ENCODE measurements around the gene PLEKHA4.

Gene PLEKHA4

DNA sequence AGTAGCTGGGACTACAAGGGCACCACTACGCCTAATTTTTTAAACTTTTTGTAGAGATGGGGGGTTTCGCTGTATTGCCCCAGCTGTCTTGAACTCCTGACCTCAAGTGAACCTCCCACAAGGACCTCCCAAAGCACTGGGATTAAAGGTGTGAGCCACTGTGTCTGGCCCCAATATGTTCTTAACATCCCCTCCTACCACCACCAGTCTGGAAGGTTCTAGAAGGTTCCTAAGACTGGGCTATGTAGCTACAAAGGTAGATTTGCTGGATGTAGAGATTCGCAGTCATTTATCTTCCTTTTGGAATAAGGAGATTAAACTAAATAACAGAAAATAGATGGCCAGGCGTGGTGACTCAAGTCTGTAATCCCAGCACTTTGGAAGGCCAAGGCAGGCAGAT, 37.5 kb downstream of the PLEKHA4 start:
- no peak for FAIRE-seq
- no peak for DNase-seq (ENCODE audit: low spot score)

DNA sequence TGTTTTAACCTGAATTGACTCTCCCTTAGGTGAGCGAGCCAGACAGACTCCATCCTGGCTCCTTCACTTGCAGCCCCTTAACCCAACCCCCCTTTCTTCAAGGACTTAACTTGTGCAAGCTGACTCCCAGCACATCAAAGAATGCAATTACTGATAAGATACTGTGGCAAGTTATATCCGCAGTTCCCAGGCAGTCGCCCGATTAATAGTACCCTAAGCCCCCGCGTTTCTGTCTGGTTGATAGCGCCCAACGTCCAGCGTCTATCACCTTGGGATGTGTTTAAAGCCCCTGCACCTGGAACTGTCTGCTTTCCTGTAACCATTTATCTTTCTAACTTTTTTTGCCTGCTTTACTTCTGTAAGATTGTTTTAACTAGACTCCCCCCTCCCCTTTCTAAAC, 38.3 kb downstream of the PLEKHA4 start:
- DNase-seq (ENCODE audit: low spot score): no peak
- FAIRE-seq: no peak

DNA sequence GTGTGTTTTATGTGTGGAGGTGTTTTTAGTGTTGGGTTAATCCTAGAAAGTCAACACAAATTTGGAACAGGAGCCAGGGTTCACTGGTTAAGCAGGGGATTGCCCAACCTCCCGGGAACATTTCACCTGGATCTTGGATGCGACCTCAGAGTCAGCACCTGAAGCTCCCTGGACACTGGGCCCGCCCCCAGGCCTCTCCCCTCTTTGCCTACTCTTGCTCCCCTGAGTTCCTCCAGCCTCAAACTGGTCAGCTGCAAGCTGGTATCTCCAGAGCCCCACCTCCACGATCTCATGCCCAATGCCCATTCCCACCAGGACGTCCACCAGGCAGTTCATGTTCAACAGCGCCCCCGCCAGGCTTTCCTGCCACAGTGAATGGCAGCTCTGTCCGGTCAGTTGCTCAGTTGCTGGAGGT, 41.8 kb downstream of the PLEKHA4 start:
- FAIRE-seq (no peak), DNase-seq (ENCODE audit: low spot score) (no peak)

DNA sequence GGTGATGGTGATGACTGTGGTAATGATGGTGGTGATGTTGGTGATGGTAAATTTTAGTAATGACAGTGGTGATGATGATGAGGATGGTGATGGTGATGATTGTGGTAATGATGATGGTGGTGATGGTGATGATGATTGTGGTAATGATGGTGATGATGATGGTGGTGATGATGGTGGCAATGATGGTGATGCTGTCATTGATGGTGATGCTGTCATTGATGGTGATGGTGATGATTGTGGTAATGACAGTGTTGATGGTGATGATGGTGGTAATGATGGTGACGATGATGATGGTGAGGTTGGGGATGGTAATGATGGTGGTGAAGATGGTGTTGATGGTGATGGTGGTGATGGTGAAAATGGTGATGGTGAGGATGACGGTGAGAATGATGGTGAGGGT, 45.9 kb downstream of the PLEKHA4 start:
- no peak for FAIRE-seq
- no peak for DNase-seq (ENCODE audit: low spot score)

DNA sequence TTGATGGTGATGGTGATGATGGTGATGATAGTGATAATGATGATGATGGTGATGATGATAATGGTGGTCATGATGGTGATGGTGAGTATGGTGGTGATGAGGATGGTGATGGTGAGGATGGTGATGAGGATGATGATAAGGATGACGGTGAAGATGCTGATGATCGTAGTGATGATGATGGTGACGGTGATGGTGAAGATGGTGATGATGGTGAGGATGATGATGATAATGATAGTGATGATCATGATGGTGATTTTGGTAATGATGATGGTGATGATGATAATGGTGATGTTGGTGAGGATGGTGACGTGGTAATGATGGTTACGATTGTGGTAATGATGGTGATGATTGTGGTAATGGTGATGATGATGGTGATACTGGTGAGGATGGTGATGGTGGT, 46.8 kb downstream of the PLEKHA4 start:
- no peak for DNase-seq (ENCODE audit: low spot score)
- FAIRE-seq: no peak

DNA sequence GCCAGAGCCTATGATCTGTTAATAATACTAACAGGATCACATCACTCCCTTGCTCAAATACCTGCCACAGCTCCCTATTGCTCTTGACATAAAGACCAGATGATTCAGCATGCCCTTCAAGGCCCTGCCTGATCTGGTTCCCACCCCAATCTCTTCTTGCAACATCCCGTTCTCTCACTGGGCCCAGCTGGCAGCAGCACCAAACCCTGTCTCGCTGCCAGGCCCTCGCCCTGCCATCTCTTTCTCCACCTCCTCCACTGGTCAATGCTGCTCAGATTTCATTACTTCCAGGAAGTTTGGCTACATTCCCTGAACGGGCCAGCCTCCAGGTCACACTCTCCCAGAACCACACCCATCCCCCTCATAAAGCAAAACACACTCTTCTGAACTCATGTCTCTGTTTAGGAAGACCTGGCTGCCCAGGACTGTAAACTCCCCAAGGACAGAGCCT, 49.0 kb downstream of the PLEKHA4 start:
- DNase-seq (ENCODE audit: low spot score) (no peak), FAIRE-seq (no peak)

DNA sequence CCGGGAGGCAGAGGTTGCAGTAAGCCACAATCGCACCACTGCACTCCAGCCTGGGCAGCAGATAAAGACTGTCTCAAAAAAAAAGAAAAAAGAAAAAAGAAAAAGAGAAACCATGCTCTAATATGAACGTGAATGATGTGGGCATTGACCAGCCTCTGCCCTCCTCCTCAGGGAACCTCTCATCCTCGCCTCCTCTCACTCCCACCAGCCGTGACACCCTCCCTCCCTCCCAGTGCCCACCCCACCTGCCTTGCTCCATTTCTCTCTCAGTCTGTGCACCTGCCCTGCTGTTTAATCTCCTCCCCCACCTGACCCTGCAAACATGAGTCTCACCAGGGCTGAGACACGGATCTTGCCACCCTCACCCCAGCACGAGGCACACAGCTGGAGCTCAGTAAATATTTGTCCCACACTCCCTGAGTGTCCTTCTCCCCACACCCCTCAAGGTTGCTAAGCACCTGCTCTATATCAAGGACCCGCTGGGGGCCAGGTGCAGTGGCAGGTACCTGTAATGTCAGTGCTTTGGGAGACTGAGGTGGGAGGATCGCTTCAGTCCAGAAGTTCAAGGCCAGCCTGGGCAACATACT, 50.1 kb downstream of the PLEKHA4 start:
- FAIRE-seq (no peak), DNase-seq (ENCODE audit: low spot score) (no peak)

DNA sequence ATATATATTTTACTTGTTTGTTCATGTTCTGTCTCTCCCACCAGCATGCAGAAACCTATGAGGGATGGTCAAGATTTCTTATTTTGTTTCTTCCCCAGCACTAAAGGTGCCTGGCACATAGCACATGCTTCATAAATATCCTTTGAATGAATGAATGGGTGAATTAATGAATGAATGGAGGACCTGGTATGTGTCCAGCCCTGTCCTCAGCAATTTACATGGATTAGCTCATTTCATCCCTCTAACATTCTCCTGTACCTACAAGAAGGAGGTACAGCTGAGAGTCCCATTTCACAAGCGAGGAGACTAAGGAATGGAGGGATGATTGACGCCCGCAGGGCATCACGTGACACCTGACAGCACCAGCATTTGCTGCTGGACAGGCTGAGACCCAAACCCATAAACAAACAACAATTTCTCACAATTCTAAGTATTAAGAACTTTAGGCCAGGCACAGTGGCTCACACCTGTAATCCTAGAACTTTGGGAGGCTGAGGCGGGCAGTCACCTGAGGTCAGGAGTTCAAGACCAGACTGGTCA, 50.8 kb downstream of the PLEKHA4 start:
- no peak for FAIRE-seq
- no peak for DNase-seq (ENCODE audit: low spot score)

DNA sequence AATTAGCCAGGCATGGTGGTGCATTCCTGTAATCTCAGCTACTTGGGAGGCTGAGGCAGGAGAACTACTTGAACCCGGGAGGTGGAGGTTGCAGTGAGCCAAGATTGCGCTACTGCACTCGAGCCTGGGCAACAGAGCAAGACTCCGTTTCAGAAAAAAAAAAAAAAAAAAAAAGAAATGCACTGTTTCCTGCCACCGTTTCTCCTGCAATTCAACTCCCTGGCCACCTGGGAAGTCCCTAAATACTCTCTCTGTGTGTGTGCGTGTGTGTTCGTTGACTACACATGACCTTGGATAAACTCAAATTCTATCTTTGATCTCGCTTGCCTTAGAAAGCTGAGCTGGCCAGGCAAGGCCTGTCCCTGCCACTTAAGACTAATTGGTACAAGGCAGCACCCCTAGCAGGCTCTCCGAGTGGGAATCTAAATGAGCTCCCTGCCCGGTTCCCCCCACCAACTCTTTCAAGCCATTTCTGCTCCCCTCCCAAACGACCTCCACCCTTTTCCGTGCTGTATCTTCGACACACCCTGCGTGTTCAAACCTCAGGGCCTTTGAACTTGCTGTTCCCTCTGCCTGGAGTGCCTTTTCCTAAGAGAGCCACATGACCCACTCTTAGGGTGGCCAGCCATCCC, 52.4 kb downstream of the PLEKHA4 start:
- DNase-seq (ENCODE audit: low spot score) (no peak), FAIRE-seq (no peak)

DNA sequence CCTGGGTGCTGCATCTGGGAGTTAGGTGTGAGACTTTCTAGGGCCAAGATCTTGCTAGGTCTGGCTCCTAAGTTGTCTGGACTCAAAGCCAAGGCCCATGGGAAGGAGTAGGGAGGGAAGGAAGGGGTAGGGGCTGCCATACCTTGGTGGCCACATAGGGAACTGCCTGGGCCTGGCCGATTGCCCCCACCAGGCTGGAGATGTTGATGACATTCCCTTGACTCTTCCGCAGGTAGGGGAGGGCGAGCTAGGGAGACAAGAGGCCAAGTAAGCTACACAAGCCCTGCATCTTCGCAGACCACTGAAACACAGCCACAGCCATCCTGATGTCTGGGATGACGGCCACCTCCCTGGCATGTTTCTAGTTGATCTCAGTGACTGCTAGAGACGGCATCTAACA, 53.5 kb downstream of the PLEKHA4 start:
- DNase-seq (ENCODE audit: low spot score) (no peak), FAIRE-seq (no peak)

DNA sequence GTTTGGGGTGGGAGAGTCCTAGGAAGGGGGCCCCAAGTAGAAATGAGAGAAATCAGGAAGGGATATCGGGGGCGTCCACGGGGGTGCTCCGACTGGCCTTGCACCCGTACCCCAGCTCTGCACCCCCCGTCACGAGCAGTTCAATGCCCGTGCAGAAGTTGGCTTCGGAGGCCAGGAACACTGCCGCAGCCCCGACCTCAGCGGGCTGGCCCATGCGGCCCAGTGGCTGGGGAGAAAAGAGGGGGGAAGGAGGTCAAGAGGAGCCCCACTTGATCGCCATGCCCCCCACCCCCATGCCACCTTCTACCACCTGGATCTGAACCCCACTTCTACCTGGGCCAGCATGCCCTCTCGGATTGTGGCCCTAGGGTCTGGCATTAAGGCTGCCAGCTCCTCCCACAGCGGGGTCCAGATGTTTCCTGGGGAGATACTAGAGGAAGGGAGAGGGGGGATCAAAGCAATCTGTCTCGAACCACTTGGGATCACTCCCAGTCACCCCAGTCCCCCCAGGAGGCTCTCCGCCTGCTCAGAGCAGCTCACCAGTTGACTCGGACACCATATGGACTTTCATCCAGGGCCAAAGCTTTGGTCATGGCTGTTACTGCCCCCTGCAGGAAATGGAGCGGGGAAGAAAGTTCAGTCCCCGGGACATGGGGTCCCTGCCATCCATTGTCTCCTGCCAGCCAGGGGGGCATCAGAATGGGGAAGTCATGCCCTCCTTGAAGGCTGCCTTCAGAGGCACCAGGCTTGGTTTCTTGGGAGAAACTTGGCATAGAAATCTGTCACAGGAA, 55.1 kb downstream of the PLEKHA4 start:
- FAIRE-seq: no peak
- DNase-seq (ENCODE audit: low spot score): no peak

DNA sequence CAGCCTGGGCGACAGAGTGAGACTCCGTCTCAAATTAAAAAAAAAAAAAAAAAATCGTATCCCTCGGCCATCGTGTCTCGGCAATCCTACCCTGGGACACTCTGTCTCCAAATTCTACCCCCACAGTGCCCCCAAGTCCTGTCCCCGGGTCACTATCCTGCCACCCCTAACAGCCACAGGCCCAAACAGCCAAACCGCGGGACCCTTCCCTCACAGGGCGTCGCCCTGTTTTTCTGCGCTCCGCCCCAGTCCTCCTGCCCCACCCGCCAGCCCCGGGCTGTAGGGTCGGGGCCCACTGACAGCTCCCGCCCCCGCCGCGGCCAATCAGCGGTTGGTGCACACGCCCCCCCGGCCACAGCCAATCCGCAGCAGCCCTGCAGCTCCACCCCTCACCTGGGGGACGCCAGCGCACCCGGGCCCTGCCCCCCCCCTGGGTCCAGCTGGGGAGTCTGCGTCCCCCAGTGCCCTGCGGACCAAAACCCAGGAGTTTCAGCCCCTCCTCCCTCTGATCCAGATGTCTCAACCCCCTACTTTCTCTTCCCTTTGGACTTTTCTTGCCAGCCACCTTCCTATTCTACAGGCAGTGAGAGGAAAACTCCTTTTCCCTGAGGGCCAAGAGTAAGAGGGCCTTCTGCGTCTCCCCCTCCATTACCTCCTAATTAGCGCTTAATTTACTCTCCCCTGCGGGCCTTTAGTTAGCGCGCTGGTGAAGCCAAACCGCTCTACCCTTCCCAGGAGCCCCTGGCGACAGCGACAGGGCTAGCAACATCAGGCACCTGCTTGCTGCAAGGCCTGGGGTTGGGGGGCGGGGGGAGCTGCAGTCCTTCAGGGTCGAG, 56.1 kb downstream of the PLEKHA4 start:
- FAIRE-seq: no peak
- DNase-seq (ENCODE audit: low spot score): no peak

DNA sequence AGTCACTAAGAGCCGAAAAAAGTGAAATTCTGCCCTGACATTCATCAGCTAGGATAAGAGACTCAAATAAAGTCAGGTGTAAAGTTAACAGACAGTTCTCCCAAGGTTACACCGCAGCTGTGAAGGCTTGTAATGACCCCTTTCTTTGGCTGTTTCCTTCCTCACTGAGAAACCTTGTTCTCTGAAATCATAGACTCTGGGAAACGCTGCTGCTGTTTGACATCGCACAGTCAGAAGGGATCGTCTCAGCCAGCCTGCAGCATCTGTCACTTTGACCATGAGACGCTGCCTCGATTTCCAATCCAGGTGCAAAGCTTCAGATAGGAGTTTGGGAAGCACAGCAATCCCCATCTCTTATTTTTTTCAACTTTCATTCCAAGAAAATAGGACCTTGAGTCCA, 58.3 kb downstream of the PLEKHA4 start:
- no peak for DNase-seq (ENCODE audit: low spot score)
- no peak for FAIRE-seq

DNA sequence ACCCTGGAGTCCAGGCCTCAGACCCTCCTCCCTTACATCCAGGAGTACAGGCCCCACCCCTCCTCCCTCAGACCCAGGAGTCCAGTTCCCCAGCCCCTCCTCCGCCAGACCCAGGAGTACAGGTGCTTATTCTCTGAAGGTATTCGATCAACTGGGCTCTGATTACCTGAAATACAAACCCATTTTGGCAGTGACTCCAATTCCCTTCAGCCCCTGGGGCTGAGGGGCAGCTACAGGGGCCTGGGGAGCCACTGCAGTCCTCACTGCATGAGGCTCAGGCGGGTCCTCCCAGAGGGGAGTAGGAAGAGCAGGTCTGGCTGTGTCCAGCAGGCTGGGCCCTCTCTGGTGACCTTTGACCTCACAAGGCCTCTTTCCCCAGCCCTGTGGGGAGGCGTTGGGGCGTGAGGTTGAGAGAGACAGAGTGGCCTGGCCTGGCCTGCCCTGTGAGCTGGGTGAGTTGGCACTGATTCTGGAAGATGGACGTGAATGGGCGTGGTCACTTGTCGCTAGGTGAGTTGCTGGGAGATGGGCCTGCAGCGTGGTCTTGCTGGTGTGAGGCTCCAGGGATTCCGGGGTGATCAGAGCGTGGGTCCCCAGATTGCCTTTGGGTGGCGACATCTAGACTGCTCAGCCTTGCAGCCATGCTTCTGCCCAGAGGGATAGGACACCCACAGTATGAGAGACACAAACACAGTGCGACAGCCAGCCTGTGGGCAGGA, 60.7 kb downstream of the PLEKHA4 start:
- no peak for DNase-seq (ENCODE audit: low spot score)
- no peak for FAIRE-seq

DNA sequence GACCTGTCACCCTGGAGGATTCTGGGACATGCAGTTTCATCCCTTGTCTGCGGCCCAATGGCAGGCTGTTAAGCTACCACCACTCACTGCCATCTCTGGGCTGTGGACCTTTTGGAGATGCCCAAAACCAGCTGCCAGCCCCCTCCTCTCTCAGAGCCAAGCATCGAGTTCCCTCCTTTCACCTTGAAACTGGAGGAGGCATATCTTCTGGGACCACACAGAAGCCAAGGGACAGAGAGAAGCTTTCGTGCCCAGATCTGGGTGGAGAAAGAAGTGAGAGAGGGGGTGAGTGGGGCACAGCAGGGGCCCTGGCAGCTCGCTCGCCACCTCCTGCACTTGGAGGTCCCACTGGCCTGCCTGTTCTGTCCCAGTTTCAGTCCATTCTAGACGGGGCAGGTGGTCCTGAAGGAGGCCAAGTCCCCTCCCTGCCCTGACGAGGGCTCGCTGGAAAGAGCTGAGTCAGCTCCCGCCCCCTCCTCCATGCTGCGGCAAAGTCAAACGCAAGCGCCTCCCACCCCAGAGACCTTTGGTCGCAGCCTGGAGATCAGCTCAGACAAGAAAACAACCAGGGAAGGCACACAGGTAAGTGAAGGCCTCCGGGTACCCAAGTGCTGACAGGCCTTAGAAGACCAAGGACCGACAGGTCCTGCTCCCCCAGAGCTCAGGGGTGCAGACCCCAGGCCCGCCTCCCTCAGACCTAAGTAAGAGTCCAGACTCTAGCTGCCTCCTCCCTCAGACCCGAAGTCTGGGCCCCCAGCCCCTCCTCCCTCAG, 61.4 kb downstream of the PLEKHA4 start:
- DNase-seq (ENCODE audit: low spot score) (no peak), FAIRE-seq (no peak)

DNA sequence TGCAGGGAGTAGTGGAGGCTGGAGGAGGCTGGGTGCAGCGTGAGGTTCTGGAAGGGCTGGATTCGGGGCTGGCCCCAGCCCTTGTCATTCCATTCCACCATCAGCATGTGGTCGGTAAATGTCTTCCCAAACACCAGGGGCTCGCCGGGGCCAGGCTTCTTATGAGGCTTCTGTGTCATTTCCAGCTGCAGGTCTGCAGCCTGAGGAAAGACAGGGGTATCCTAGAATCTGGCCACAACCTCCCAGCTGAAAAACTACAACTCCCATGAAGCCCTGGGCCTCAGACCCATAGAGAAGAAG, 61.9 kb downstream of the PLEKHA4 start:
- DNase-seq (ENCODE audit: low spot score): peak; percentile 8
- no peak for FAIRE-seq

DNA sequence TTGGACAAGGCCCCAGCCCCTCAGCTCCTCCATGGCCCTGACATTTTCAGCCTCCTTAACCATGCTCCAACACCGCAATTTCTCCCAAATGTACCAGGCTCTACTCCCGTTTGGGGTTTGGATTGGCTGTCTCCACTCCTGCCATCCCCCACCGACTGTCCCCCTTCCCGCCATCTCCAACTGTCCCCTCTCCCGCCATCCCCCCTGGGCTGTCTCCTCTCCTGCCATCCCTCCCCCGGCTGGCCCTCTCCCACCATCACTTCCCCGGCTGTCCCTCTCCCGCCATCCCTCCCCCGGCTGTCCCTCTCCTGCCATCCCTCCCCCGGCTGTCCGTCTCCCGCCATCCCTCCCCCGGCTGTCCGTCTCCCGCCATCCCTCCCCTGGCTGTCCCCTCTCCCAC, 63.0 kb downstream of the PLEKHA4 start:
- DNase-seq (ENCODE audit: low spot score): no peak
- FAIRE-seq: no peak

DNA sequence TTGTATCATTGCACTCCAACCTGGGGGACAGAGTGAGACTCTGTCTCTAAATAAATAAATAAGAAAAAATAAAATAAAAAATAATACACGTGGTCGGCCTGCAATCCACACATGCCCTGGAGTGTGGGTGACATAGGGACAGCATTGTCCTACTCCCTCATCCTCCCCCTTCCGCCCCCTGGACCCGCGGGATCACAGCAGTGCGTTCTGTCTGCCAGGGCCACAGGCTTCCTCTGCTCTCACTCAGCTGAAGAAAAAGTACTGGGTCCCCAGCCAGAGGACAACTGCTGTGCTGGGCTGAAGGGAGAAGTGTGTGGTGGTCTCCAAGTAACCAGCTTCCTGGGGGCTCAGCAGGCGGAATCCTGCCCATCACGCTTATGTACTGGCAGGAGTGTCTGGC, 63.9 kb downstream of the PLEKHA4 start:
- DNase-seq (ENCODE audit: low spot score): no peak
- no peak for FAIRE-seq

DNA sequence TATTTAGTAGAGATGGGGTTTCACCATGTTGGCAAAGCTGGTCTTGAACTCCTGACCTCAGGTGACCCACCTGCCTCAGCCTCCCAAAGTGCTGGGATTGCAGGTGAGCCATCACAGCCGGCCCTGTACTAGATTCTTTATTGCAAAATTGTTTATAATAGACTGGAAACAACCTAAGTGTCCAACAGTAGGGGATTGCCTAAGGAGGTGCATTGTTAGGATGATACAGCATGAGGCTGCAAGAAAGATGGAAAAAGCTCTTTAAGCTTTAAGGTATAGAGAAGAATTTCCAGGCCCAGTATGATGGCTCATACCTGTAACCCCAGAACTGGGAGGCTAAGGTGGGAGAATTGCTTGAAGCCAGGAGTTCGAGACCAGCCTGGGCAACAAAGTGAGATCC, 65.8 kb downstream of the PLEKHA4 start:
- no peak for DNase-seq (ENCODE audit: low spot score)
- FAIRE-seq: no peak

Measured in RCC 7860 (cell line).